GM19324 (cell line): Measurements from ENCODE around the gene MRPL33.

Experiments used
- ATAC-seq: cut with Tn5 transposase; IDR thresholded peaks from one replicate; pipeline ENCODE4 v1.9.1; 2021; ENCODE audit warnings: mild to moderate bottlenecking, moderate library complexity; ENCODE audit not compliant: unreplicated experiment, low FRiP score

Gene MRPL33

GRCh38 chr2:27771548-27772335 is at the start of gene MRPL33:
TSS of gene MRPL33 (plus strand) at chr2:27771719. CDS start at chr2:27771778, 59 bp downstream.
- peak; percentile 97 for ATAC-seq

- no peak for ATAC-seq
Measured at GRCh38 chr2:27721884-27722485, 49.5 kb upstream of the MRPL33 start.

GRCh38 chr2:27723372-27724144 is 48.0 kb upstream of the MRPL33 start:
- ATAC-seq, result no peak

- no peak for ATAC-seq
Measured at GRCh38 chr2:27724191-27724590, 47.3 kb upstream of the MRPL33 start.

- ATAC-seq, result no peak
Measured at GRCh38 chr2:27724905-27725701, 46.4 kb upstream of the MRPL33 start.

GRCh38 chr2:27727257-27727656 is 44.3 kb upstream of the MRPL33 start:
- no peak for ATAC-seq

GRCh38 chr2:27728081-27728858 is 43.2 kb upstream of the MRPL33 start:
- ATAC-seq, result no peak

GRCh38 chr2:27729198-27729597 is 42.3 kb upstream of the MRPL33 start:
- no peak for ATAC-seq

GRCh38 chr2:27729614-27730013 is 41.9 kb upstream of the MRPL33 start:
- ATAC-seq, result no peak

- ATAC-seq, result no peak
Measured at GRCh38 chr2:27730261-27730662, 41.3 kb upstream of the MRPL33 start.

GRCh38 chr2:27730980-27731691 is 40.4 kb upstream of the MRPL33 start:
- no peak for ATAC-seq

GRCh38 chr2:27734305-27734704 is 37.2 kb upstream of the MRPL33 start:
- ATAC-seq, result no peak

- ATAC-seq, result no peak
Measured at GRCh38 chr2:27735263-27735904, 36.1 kb upstream of the MRPL33 start.

- ATAC-seq, result no peak
Measured at GRCh38 chr2:27736031-27736889, 35.3 kb upstream of the MRPL33 start.

- no peak for ATAC-seq
Measured at GRCh38 chr2:27736890-27737204, 34.7 kb upstream of the MRPL33 start.

GRCh38 chr2:27737676-27738348 is 33.7 kb upstream of the MRPL33 start:
- no peak for ATAC-seq

- ATAC-seq, result no peak
Measured at GRCh38 chr2:27738349-27739057, 33.0 kb upstream of the MRPL33 start.
